MCF 10A (cell line): ENCODE results near the gene SLC49A3. TPM values are rescaled to one million over a fixed set of nuclear protein-coding genes. Genes with fewer than 3 reads are reported as not detected.
"Not testable (repeated sequence)": the region's sequence is repeated elsewhere in the genome, so short reads cannot be mapped to it uniquely, and the experiment has no call there.

Experiments
- BruUV-seq: library from RNA; stranded (reverse); fragments of 400-500 nt; replicated peaks from 2 replicates; lab custom pipeline; 2021; lab: Mats Ljungman, UMichigan
- CTCF ChIA-PET: fragments of 300-600 bp; sonication (Branson Sonifier 250); formaldehyde crosslinking; extraction: SDS; loops from one replicate; lab custom pipeline; 2021; ENCODE audit warnings: antibody characterized with exemption, inconsistent platforms; lab: Yijun Ruan, JAX
- POLR2A ChIA-PET: fragments of 300-600, 350-650 bp; sonication (Branson Sonifier 250); formaldehyde crosslinking; extraction: SDS; loops from one replicate; lab custom pipeline; 2020; ENCODE audit warnings: antibody characterized with exemption, inconsistent platforms; lab: Yijun Ruan, JAX
- DNase-seq: peaks from one replicate; pipeline ENCODE4 v3.0.0-alpha.2; 2018; ENCODE audit not compliant: unreplicated experiment
- H3K27ac Mint-ChIP-seq: one replicate; pipeline ENCODE4 v1.8.0; 2022; ENCODE audit warnings: mild to moderate bottlenecking, low read depth, mixed read lengths; ENCODE audit not compliant: unreplicated experiment
- H3K27me3 Mint-ChIP-seq: one replicate; pipeline ENCODE4 v1.8.0; 2022; ENCODE audit warnings: mixed read lengths; ENCODE audit not compliant: insufficient read depth, unreplicated experiment
- H3K36me3 Mint-ChIP-seq: one replicate; pipeline ENCODE4 v1.8.0; 2022; ENCODE audit warnings: mild to moderate bottlenecking, moderate library complexity, mixed read lengths; ENCODE audit not compliant: insufficient read depth, unreplicated experiment
- H3K4me1 Mint-ChIP-seq: one replicate; pipeline ENCODE4 v1.8.0; 2022; ENCODE audit warnings: mixed read lengths; ENCODE audit not compliant: insufficient read depth, unreplicated experiment
- H3K4me3 Mint-ChIP-seq: one replicate; pipeline ENCODE4 v1.8.0; 2022; ENCODE audit warnings: mild to moderate bottlenecking, moderate library complexity, mixed read lengths; ENCODE audit not compliant: unreplicated experiment
- H3K9me3 Mint-ChIP-seq: one replicate; pipeline ENCODE4 v1.8.0; 2022; ENCODE audit warnings: mixed read lengths; ENCODE audit not compliant: unreplicated experiment
- CTCF ChIP-seq: fragments of 200-600 bp; IDR thresholded peaks from one replicate; pipeline ENCODE4 v1.8.0; 2022; ENCODE audit warnings: antibody characterized with exemption, mild to moderate bottlenecking; ENCODE audit not compliant: unreplicated experiment
- intact Hi-C: fragments of 100-400 bp; cut with micrococcal nuclease; formaldehyde crosslinking; loops from 2 replicates; pipeline ENCODE4 v1.14.1; 2022
- total RNA-seq: library from RNA; stranded (reverse); gene quantifications from 2 replicates; pipeline ENCODE4 v1.2.3, GENCODE V29; 2022

SLC49A3 gene
- total RNA-seq, 1 experiment from 2014 or later, result not detected

- POLR2A ChIA-PET, result interaction anchor here (1.4 kb wide), 1 partner anchor 36 kb away, joined by 3 read pairs; the partner anchor contains the start of genes ATP5ME and MYL5
- CTCF ChIA-PET, result no interaction called here
- H3K27ac Mint-ChIP-seq, result no peak overlapping the region
- no peak for TF ChIP-seq CTCF
- intact Hi-C loops, result no loop called here
- BruUV-seq, result TSS peak; percentile 36
- H3K4me3 Mint-ChIP-seq, result no peak overlapping the region
- peaks cover 19% of the 10 kb centered on the region for H3K4me1 Mint-ChIP-seq
- no peaks in the 10 kb centered on the region for H3K9me3 Mint-ChIP-seq
- no peak for DNase-seq
- peaks cover 13% of the 10 kb centered on the region for H3K36me3 Mint-ChIP-seq
- H3K27me3 Mint-ChIP-seq, result no peaks in the 10 kb centered on the region
Observed at GRCh38 chr4:709348-709747, 20.4 kb upstream of the SLC49A3 start.

- Mint-ChIP-seq H3K36me3 (peaks cover 7% of the 10 kb centered on the region), H3K27ac (no peak overlapping the region), H3K9me3 (no peaks in the 10 kb centered on the region), H3K27me3 (no peaks in the 10 kb centered on the region), H3K4me1 (peaks cover 19% of the 10 kb centered on the region), H3K4me3 (no peak overlapping the region)
- no peak for DNase-seq
- ChIA-PET POLR2A (no interaction called here), CTCF (interaction anchor here (0.6 kb wide), 1 partner anchor 74 kb away, joined by 3 read pairs; no protein-coding TSS in a partner anchor)
- TF ChIP-seq CTCF, result no peak
- no TSS peak for BruUV-seq
- intact Hi-C loops, result no loop called here
Observed at GRCh38 chr4:708631-708933, 19.6 kb upstream of the SLC49A3 start.

GRCh38 chr4:707929-708630, 19.1 kb upstream of the SLC49A3 start:
- H3K27ac Mint-ChIP-seq, result no peak overlapping the region
- peaks cover 19% of the 10 kb centered on the region for H3K4me1 Mint-ChIP-seq
- H3K36me3 Mint-ChIP-seq, result peaks cover 7% of the 10 kb centered on the region
- DNase-seq, result no peak
- H3K4me3 Mint-ChIP-seq, result no peak overlapping the region
- H3K9me3 Mint-ChIP-seq, result no peaks in the 10 kb centered on the region
- H3K27me3 Mint-ChIP-seq, result no peaks in the 10 kb centered on the region
- intact Hi-C loops, result no loop called here
- no peak for TF ChIP-seq CTCF
- POLR2A ChIA-PET, result no interaction called here
- no TSS peak for BruUV-seq
- CTCF ChIA-PET, result interaction anchor here (0.6 to 1.0 kb wide), 4 partner anchors 35 to 1024 kb away, joined by 3 to 4 read pairs (median 3); no protein-coding TSS in a partner anchor

- Mint-ChIP-seq H3K36me3 (peaks cover 7% of the 10 kb centered on the region), H3K27ac (peak overlapping the region; percentile 51), H3K9me3 (no peaks in the 10 kb centered on the region), H3K4me3 (peak overlapping the region; percentile 61), H3K27me3 (no peaks in the 10 kb centered on the region), H3K4me1 (peaks cover 19% of the 10 kb centered on the region)
- CTCF ChIA-PET, result interaction anchor here (1.0 kb wide), 1 partner anchor 36 kb away, joined by 4 read pairs; no protein-coding TSS in a partner anchor
- DNase-seq, result no peak
- BruUV-seq, result no TSS peak
- no peak for TF ChIP-seq CTCF
- POLR2A ChIA-PET, result no interaction called here
- intact Hi-C loops, result no loop called here
Observed at GRCh38 chr4:706834-707598, 18.1 kb upstream of the SLC49A3 start.

GRCh38 chr4:706083-706633, 17.2 kb upstream of the SLC49A3 start:
- H3K9me3 Mint-ChIP-seq, POLR2A ChIA-PET: not testable (repeated sequence)

More at GRCh38 chr4:706083-706633, 17.2 kb upstream of the SLC49A3 start:
- DNase-seq, CTCF ChIA-PET, intact Hi-C loops, H3K36me3 Mint-ChIP-seq, H3K27ac Mint-ChIP-seq, H3K27me3 Mint-ChIP-seq: not testable (repeated sequence)
- peaks cover 19% of the 10 kb centered on the region for H3K4me1 Mint-ChIP-seq
- H3K4me3 Mint-ChIP-seq, result peak overlapping the region; percentile 78
- BruUV-seq, result TSS peak; percentile 32
